OCI-M2 (cell line): Measurements from ENCODE around the gene ATP2B3.

ENCODE experiments used
- DNase-seq: peaks from one replicate; lab custom pipeline; 2025; ENCODE audit not compliant: unreplicated experiment; lab: John Stamatoyannopoulos, UW

Gene ATP2B3

GRCh38 chrX:153631907-153632594 is 114.6 kb downstream of the ATP2B3 start:
- DNase-seq = no peak
